ENCODE results near the gene FGF14.
"Not testable (repeated sequence)": the region's sequence is repeated elsewhere in the genome, so short reads cannot be mapped to it uniquely, and the experiment has no call there.

The FGF14 gene

GRCh38 chr13:102091231-102091630, 310.6 kb downstream of the FGF14 start:
- no peak overlapping the region for H3K4me3 ChIP-seq (replicated peaks; ENCODE audit: low read depth, low read length)
- DNase-seq (ENCODE audit: low read depth): no peak
- TF ChIP-seq CTCF (IDR thresholded peaks at IDR 0.05; ENCODE audit: low read length, missing control alignments): no peak

- no peak for TF ChIP-seq CTCF (IDR thresholded peaks at IDR 0.05; ENCODE audit: low read length, missing control alignments)
- no peak for DNase-seq (ENCODE audit: low read depth)
- H3K4me3 ChIP-seq (replicated peaks; ENCODE audit: low read depth, low read length): no peak overlapping the region
Measured at GRCh38 chr13:102090532-102090931, 311.3 kb downstream of the FGF14 start.

DNA sequence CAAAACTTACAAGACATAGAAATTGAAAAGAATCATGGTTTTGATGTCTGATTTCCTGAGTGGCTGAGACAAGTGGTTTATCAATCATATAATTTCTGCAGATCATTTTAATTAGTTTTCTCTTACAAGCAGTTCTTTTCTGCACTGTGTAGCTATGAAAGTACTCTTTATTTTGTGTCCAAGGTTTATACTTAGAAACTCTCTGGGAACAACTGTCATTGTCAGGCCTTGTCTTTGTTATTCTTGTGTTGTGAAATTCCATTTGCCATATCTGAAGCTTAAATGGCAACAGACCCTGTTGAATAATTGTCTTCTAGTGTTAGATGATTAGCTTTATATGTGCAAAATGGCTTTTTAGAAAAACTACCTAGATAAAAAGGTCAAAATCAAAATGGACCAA, 312.1 kb downstream of the FGF14 start:
- TF ChIP-seq CTCF (IDR thresholded peaks at IDR 0.05; ENCODE audit: low read length, missing control alignments): no peak

GRCh38 chr13:102089177-102089576, 312.7 kb downstream of the FGF14 start:
- no peak for DNase-seq (ENCODE audit: low read depth)
- TF ChIP-seq CTCF (IDR thresholded peaks at IDR 0.05; ENCODE audit: low read length, missing control alignments): no peak
- no peak overlapping the region for H3K4me3 ChIP-seq (replicated peaks; ENCODE audit: low read depth, low read length)

More for the DNA sequence above, 312.1 kb downstream of the FGF14 start:
- DNase-seq (ENCODE audit: low read depth): no peak
- no peak overlapping the region for H3K4me3 ChIP-seq (replicated peaks; ENCODE audit: low read depth, low read length)

DNA sequence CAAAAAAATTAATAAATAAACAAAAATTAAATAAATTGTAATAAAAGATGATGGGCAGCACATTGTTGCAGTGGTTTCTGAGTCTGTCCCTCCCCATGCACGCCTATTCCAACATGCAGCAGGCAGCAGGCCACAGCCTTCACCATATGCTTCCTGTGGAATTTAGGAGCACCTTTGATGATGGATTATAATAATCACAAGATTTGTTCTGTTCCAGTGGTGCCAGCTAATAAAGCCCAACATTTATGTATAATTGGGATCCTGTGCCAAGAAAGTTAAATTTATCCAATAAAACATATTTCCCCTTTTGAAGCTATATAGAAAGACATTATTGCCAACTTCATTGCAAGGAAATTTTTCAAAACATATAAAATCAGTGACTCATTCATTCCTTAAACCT, 328.6 kb downstream of the FGF14 start:
- DNase-seq (ENCODE audit: low read depth): no peak
- no peak for TF ChIP-seq CTCF (IDR thresholded peaks at IDR 0.05; ENCODE audit: low read length, missing control alignments)
- no peak overlapping the region for H3K4me3 ChIP-seq (replicated peaks; ENCODE audit: low read depth, low read length)

GRCh38 chr13:102071711-102072110, 330.1 kb downstream of the FGF14 start:
- no peak for TF ChIP-seq CTCF (IDR thresholded peaks at IDR 0.05; ENCODE audit: low read length, missing control alignments)
- H3K4me3 ChIP-seq (replicated peaks; ENCODE audit: low read depth, low read length): no peak overlapping the region

DNA sequence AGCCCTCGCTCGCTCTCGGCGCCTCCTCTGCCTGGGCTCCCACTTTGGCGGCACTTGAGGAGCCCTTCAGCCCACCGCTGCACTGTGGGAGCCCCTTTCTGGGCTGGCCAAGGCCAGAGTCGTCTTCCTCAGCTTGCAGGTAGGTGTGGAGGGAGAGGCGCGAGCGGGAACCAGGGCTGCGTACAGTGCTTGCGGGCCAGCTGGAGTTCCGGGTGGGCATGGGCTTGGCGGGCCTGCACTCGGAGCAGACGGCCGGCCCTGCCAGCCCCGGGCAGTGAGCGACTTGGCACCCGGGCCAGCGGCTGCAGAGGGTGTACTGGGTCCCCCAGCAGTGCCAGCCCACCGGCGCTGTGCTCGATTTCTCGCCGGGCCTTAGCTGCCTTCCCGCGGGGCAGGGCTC, 333.5 kb downstream of the FGF14 start:
- DNase-seq (ENCODE audit: low read depth); H3K4me3 ChIP-seq (replicated peaks; ENCODE audit: low read depth, low read length): not testable (repeated sequence)

More at GRCh38 chr13:102071711-102072110, 330.1 kb downstream of the FGF14 start:
- no peak for DNase-seq (ENCODE audit: low read depth)
